Amniotic epithelial cell (primary cell): Measurements from ENCODE around the gene BNIP3.

ENCODE experiments used
- DNase-seq: peaks from one replicate; pipeline ENCODE4 v3.0.0-alpha.2; 2010; ENCODE audit warnings: low read depth

The BNIP3 gene

GRCh38 chr10:131949041-131949862, 32.5 kb downstream of the BNIP3 start:
- no peak for DNase-seq

GRCh38 chr10:131948501-131948900, 33.2 kb downstream of the BNIP3 start:
- no peak for DNase-seq

- DNase-seq, result peak; percentile 81
Measured at GRCh38 chr10:131947631-131948347, 33.9 kb downstream of the BNIP3 start.

GRCh38 chr10:131946880-131947279, 34.8 kb downstream of the BNIP3 start:
- no peak for DNase-seq

GRCh38 chr10:131946321-131946751, 35.4 kb downstream of the BNIP3 start:
- peak; percentile 90 for DNase-seq

- DNase-seq, result no peak
Measured at GRCh38 chr10:131944976-131945695, 36.6 kb downstream of the BNIP3 start.

- DNase-seq, result no peak
Measured at GRCh38 chr10:131944412-131944811, 37.3 kb downstream of the BNIP3 start.

- peak; percentile 24 for DNase-seq
Measured at GRCh38 chr10:131943021-131943814, 38.5 kb downstream of the BNIP3 start.

- no peak for DNase-seq
Measured at GRCh38 chr10:131942455-131942854, 39.3 kb downstream of the BNIP3 start.

GRCh38 chr10:131938681-131939080, 43.0 kb downstream of the BNIP3 start:
- no peak for DNase-seq

GRCh38 chr10:131937836-131938235, 43.9 kb downstream of the BNIP3 start:
- DNase-seq, result peak; percentile 48

GRCh38 chr10:131936736-131937135, 45.0 kb downstream of the BNIP3 start:
- no peak for DNase-seq

GRCh38 chr10:131936294-131936693, 45.4 kb downstream of the BNIP3 start:
- DNase-seq, result no peak

- DNase-seq, result no peak
Measured at GRCh38 chr10:131935260-131935659, 46.5 kb downstream of the BNIP3 start.

GRCh38 chr10:131934769-131935168, 47.0 kb downstream of the BNIP3 start:
- no peak for DNase-seq

GRCh38 chr10:131933696-131934086, 48.0 kb downstream of the BNIP3 start:
- DNase-seq, result no peak

- DNase-seq, result no peak
Measured at GRCh38 chr10:131933016-131933695, 48.6 kb downstream of the BNIP3 start.

GRCh38 chr10:131931981-131932380, 49.7 kb downstream of the BNIP3 start:
- no peak for DNase-seq

GRCh38 chr10:131930586-131931330, 51.0 kb downstream of the BNIP3 start:
- no peak for DNase-seq

- DNase-seq, result no peak
Measured at GRCh38 chr10:131930150-131930549, 51.6 kb downstream of the BNIP3 start.
